SK-N-SH (cell line): ENCODE measurements around the gene PSENEN. TPM values are rescaled to one million over a fixed set of nuclear protein-coding genes. Genes with fewer than 3 reads are reported as not detected.

ENCODE experiments used
- CTCF ChIA-PET: fragments of 300-600, 350-600 bp; formaldehyde crosslinking; extraction: SDS; loops from one replicate; lab custom pipeline; 2021; lab: Yijun Ruan, JAX
- POLR2A ChIA-PET: fragments of 350-600 bp; sonication (Branson Sonifier 250); formaldehyde crosslinking; extraction: SDS; loops from one replicate; lab custom pipeline; 2020; ENCODE audit warnings: antibody characterized with exemption, inconsistent platforms; lab: Yijun Ruan, JAX
- DNase-seq: peaks from one replicate; pipeline ENCODE4 v3.0.0; 2012
- H2AFZ ChIP-seq: fragments of 200-600 bp; sonication (generic); 2 replicates; pipeline ENCODE4 v1.8.1; 2016; ENCODE audit warnings: antibody characterized with exemption, mild to moderate bottlenecking, low read depth
- H3F3A ChIP-seq: fragments of 200-600 bp; sonication (generic); replicated peaks from 2 replicates; pipeline ENCODE3; 2016; ENCODE audit warnings: antibody characterized with exemption, mild to moderate bottlenecking; ENCODE audit not compliant: insufficient read depth
- H3K27ac ChIP-seq, 2 experiments: fragments of 200-500 bp in 1 of 2; fragments of 200-600 bp in 1 of 2; sonication (Bioruptor generic) in 1 of 2; sonication (generic), shearing (Covaris generic) in 1 of 2; 2 replicates each; pipeline versions ENCODE4 v1.5.1 to v1.6.1; 2014 to 2016; ENCODE audit warnings: low read depth in 2 of 2, inconsistent platforms in 1 of 2, low read length in 1 of 2, mild to moderate bottlenecking in 1 of 2, mixed read lengths in 1 of 2
- H3K27me3 ChIP-seq: fragments of 200-600 bp; sonication (generic), shearing (Covaris generic); 2 replicates; pipeline ENCODE4 v1.6.1; 2016; ENCODE audit warnings: mixed run types; ENCODE audit not compliant: insufficient read depth
- H3K36me3 ChIP-seq, 2 experiments: fragments of 200-500 bp in 1 of 2; fragments of 200-600 bp in 1 of 2; sonication (Bioruptor generic) in 1 of 2; sonication (generic) in 1 of 2; replicated peaks in 1 of 2; 2 replicates each; pipeline versions ENCODE3 to v1.5.1; 2014 to 2016; ENCODE audit warnings: low read length in 1 of 2, mild to moderate bottlenecking in 1 of 2; ENCODE audit not compliant: insufficient read depth in 2 of 2, control insufficient read depth in 1 of 2
- H3K4me1 ChIP-seq, 2 experiments: fragments of 200-500 bp in 1 of 2; fragments of 200-600 bp in 1 of 2; sonication (Bioruptor generic) in 1 of 2; sonication (generic), shearing (Covaris generic) in 1 of 2; 2 replicates each; pipeline versions ENCODE4 v1.5.1 to v1.6.1; 2014 to 2016; ENCODE audit warnings: low read depth in 1 of 2, low read length in 1 of 2, mixed run types in 1 of 2; ENCODE audit not compliant: insufficient read depth in 2 of 2, control insufficient read depth in 1 of 2
- H3K4me2 ChIP-seq: fragments of 200-600 bp; sonication (generic), shearing (Covaris generic); 2 replicates; pipeline ENCODE4 v1.6.1; 2017; ENCODE audit warnings: mixed run types
- H3K4me3 ChIP-seq, 2 experiments: fragments of 200-500 bp in 1 of 2; fragments of 200-600 bp in 1 of 2; sonication (Bioruptor generic) in 1 of 2; sonication (generic), shearing (Covaris generic) in 1 of 2; 2 replicates each; pipeline versions ENCODE4 v1.5.1 to v1.8.1; 2014 to 2016; ENCODE audit warnings: low read depth in 2 of 2, inconsistent platforms in 1 of 2, low read length in 1 of 2, mild to moderate bottlenecking in 1 of 2, mixed read lengths in 1 of 2, moderate library complexity in 1 of 2
- H3K79me2 ChIP-seq: fragments of 200-600 bp; sonication (generic); 2 replicates; pipeline ENCODE4 v1.8.1; 2017; ENCODE audit warnings: mild to moderate bottlenecking; ENCODE audit not compliant: insufficient read depth
- H3K9ac ChIP-seq: fragments of 200-600 bp; sonication (generic); 2 replicates; pipeline ENCODE4 v1.6.1; 2017; ENCODE audit warnings: mixed run types
- H3K9me2 ChIP-seq: fragments of 200-600 bp; sonication (generic); 2 replicates; pipeline ENCODE4 v1.6.1; 2017; ENCODE audit warnings: mixed run types
- H3K9me3 ChIP-seq: fragments of 200-600 bp; sonication (generic); 2 replicates; pipeline ENCODE4 v1.6.1; 2017; ENCODE audit warnings: mixed run types, mild to moderate bottlenecking, moderate library complexity
- H4K20me1 ChIP-seq: fragments of 200-600 bp; sonication (generic); 2 replicates; pipeline ENCODE4 v1.6.1; 2017; ENCODE audit warnings: mild to moderate bottlenecking, mixed run types; ENCODE audit not compliant: insufficient read depth
- CHD2 ChIP-seq: fragments of 150-350 bp; IDR thresholded peaks from 2 replicates; pipeline ENCODE4 v1.6.1; 2018; ENCODE audit warnings: low read length; ENCODE audit not compliant: partially characterized antibody
- ELF1 ChIP-seq: IDR thresholded peaks from 2 replicates; pipeline ENCODE4 v1.4.0; 2012
- EP300 ChIP-seq, 2 experiments: IDR thresholded peaks; 2 replicates each; pipeline versions ENCODE4 v1.4.0 to v1.6.1; 2012; ENCODE audit warnings: borderline replicate concordance in 1 of 2, low read depth in 1 of 2, low read length in 1 of 2
- EZH2phosphoT487 ChIP-seq: fragments of 200-600 bp; sonication (generic); IDR thresholded peaks from 2 replicates; pipeline ENCODE4 v1.6.1; 2017; ENCODE audit warnings: low read depth, mixed run types, mild to moderate bottlenecking, antibody characterized with exemption, moderate library complexity, borderline replicate concordance
- FOXM1 ChIP-seq: IDR thresholded peaks from 2 replicates; pipeline ENCODE4 v1.4.0; 2012; ENCODE audit warnings: low read depth, mild to moderate bottlenecking
- GABPA ChIP-seq: IDR thresholded peaks from 2 replicates; pipeline ENCODE4 v1.4.0; 2012; ENCODE audit warnings: low read depth, mild to moderate bottlenecking
- GATA2 ChIP-seq: sonication (generic); formaldehyde crosslinking; IDR thresholded peaks from 2 replicates; pipeline ENCODE4 v1.5.0; 2020; ENCODE audit warnings: mild to moderate bottlenecking, missing genetic modification reagents
- MEF2A ChIP-seq: IDR thresholded peaks from 2 replicates; pipeline ENCODE4 v1.4.0; 2012; ENCODE audit warnings: low read depth, borderline replicate concordance
- MXI1 ChIP-seq: IDR thresholded peaks from 2 replicates; pipeline ENCODE4 v1.6.1; 2012; ENCODE audit warnings: mild to moderate bottlenecking, low read depth, low read length, improper control_type of control experiment
- RAD21 ChIP-seq: IDR thresholded peaks from 2 replicates; pipeline ENCODE4 v1.6.1; 2012; ENCODE audit warnings: mild to moderate bottlenecking, low read length
- RCOR1 ChIP-seq: fragments of 150-350 bp; IDR thresholded peaks from 2 replicates; pipeline ENCODE4 v1.6.1; 2017; ENCODE audit warnings: antibody characterized with exemption, low read length
- RFX5 ChIP-seq: IDR thresholded peaks from 2 replicates; pipeline ENCODE4 v1.6.1; 2012; ENCODE audit warnings: mild to moderate bottlenecking, improper control_type of control experiment, low read length
- TEAD4 ChIP-seq: IDR thresholded peaks from 2 replicates; pipeline ENCODE4 v1.4.0; 2012; ENCODE audit warnings: mild to moderate bottlenecking, borderline replicate concordance; ENCODE audit not compliant: insufficient read depth
- YY1 ChIP-seq: IDR thresholded peaks from 2 replicates; pipeline ENCODE4 v1.4.0; 2012; ENCODE audit warnings: low read depth, mild to moderate bottlenecking
- WGBS: methylation state at CpG from one replicate; pipeline ENCODE4 v1.1.6; 2017; ENCODE audit warnings: low lambda C conversion rate; 5-methylcytosine and 5-hydroxymethylcytosine counted together
- polyA plus RNA-seq, 3 experiments: library from polyadenylated mRNA; depleted of rRNA; stranded (reverse); fragments of >200 nt; gene quantifications; 2 replicates each; pipeline ENCODE4 v1.2.3, GENCODE V29; 2012
- TF ChIP-seq, protein P1 (sequence below): IDR thresholded peaks from 2 replicates; pipeline ENCODE4 v1.4.0; 2012; ENCODE audit warnings: low read depth
- TF ChIP-seq, protein P2 (sequence below): fragments of 150-350 bp; IDR thresholded peaks from 2 replicates; pipeline ENCODE4 v1.6.1; 2017; ENCODE audit warnings: antibody characterized with exemption, low read length, low read depth, borderline replicate concordance
- TF ChIP-seq, protein P3 (sequence below): fragments of 200-600 bp; sonication (generic); IDR thresholded peaks from 2 replicates; pipeline ENCODE4 v1.6.1; 2017; ENCODE audit warnings: antibody characterized with exemption, mild to moderate bottlenecking, moderate library complexity
- TF ChIP-seq, protein P4 (sequence below): IDR thresholded peaks from 2 replicates; pipeline ENCODE4; 2012

Gene PSENEN
- polyA plus RNA-seq, 1 of the 3 experiments (the other 2 are of a cell fraction): 99.2 TPM

DNA sequence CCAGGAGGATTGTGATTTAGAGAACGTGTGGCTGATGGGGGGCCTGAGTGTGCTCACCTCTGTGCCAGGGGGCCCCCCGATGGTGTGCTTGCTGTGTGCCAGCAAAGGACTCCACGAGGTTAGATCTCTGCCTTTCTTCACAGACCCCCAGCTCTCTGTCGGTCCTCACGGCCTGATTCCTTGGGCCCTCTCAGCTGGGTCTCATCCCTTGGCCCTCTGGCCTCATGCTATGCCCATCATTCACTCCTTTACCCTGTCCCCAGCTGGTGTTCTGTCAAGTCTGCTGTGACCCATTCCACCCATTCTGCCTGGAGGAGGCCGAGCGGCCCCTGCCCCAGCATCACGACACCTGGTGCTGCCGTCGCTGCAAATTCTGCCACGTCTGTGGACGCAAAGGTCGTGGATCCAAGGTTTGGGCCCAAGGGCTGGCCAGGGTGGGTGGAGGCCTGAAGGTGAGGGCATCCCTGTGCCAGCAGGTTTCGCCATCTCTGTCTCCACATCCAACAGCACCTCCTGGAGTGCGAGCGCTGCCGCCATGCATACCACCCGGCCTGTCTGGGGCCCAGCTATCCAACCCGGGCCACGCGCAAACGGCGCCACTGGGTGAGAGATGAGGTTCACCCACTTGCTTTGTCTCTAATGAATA, 20.1 kb upstream of the PSENEN start:
- H3K36me3 ChIP-seq: peaks cover 18 to 85% of the 10 kb centered on the region in 2 experiments
- no peak for TF ChIP-seq RAD21
- TF ChIP-seq, protein P1, sequence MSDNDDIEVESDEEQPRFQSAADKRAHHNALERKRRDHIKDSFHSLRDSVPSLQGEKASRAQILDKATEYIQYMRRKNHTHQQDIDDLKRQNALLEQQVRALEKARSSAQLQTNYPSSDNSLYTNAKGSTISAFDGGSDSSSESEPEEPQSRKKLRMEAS: no peak
- TF ChIP-seq RFX5: no peak
- TF ChIP-seq, all 33 proteins: peak for 0
- Histone ChIP-seq H3F3A (no peaks in the 10 kb centered on the region), H3K9me2 (no peaks in the 10 kb centered on the region), H3K27ac (no peak overlapping the region), H3K4me3 (no peak overlapping the region), H4K20me1 (peaks cover 10% of the 10 kb centered on the region), H3K4me1 (no peaks in the 10 kb centered on the region), H3K79me2 (peaks cover 5% of the 10 kb centered on the region), H3K4me2 (no peak overlapping the region), H3K9me3 (no peaks in the 10 kb centered on the region), H2AFZ (no peak overlapping the region), H3K9ac (no peak overlapping the region), H3K27me3 (no peaks in the 10 kb centered on the region)
- POLR2A ChIA-PET: no interaction called here
- WGBS: 96% methylated on average over 18 of the region's 23 CpGs
- no peak for DNase-seq
- CTCF ChIA-PET: no interaction called here

DNA sequence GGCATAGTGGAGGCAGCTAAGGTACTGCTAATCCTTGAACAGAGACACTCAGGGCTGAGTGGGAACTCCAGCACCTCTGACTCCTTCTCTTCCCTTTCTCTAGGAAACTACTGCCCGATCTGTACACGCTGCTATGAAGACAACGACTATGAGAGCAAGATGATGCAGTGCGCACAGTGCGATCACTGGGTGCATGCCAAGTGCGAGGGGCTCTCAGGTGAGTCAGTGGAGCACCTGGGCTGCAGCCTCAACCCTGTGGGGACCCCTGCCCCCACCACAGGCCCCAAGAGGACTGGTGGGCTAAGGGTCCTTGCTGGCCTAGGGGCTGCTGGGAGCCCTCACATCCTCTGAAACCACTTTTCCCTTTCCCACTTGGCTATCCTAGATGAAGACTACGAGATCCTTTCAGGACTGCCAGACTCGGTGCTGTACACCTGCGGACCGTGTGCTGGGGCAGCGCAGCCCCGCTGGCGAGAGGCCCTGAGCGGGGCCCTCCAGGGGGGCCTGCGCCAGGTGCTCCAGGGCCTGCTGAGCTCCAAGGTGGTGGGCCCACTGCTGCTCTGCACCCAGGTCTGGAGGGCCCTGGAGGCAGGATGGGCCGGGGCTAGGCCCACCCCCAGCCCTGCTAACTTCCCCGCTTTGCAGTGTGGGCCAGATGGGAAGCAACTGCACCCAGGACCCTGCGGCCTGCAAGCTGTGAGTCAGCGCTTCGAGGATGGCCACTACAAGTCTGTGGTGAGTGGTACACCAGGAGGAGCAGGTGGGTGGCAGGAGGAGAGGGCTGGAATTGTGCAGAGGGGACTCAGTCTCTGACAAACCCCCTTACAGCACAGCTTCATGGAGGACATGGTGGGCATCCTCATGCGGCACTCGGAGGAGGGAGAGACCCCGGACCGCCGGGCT, 18.1 kb upstream of the PSENEN start:
- no peak overlapping the region for H3K4me3 ChIP-seq
- H2AFZ ChIP-seq: no peak overlapping the region
- no peaks in the 10 kb centered on the region for H3K27me3 ChIP-seq
- no peak overlapping the region for H3K9ac ChIP-seq
- WGBS: 94% methylated on average over 13 of the region's 25 CpGs
- H4K20me1 ChIP-seq: peaks cover 3% of the 10 kb centered on the region; the same call in 1 of the 2 replicates
- H3K4me2 ChIP-seq: no peak overlapping the region
- peaks cover 18 to 93% of the 10 kb centered on the region in 2 experiments for H3K36me3 ChIP-seq
- ChIA-PET CTCF (interaction anchor here (1.0 kb wide), 2 partner anchors 13 to 17 kb away, joined by 3 read pairs; no protein-coding TSS in a partner anchor), POLR2A (interaction anchor here (1.3 to 3.5 kb wide), 2 partner anchors 9 to 13 kb away, joined by 4 to 10 read pairs; no protein-coding TSS in a partner anchor)
- H3K79me2 ChIP-seq: no peaks in the 10 kb centered on the region
- DNase-seq: no peak
- H3K9me3 ChIP-seq: no peaks in the 10 kb centered on the region
- H3F3A ChIP-seq: no peaks in the 10 kb centered on the region
- H3K4me1 ChIP-seq: no peaks in the 10 kb centered on the region
- no peaks in the 10 kb centered on the region for H3K9me2 ChIP-seq
- no peak overlapping the region for H3K27ac ChIP-seq
- TF ChIP-seq FOXM1: no peak
- TF ChIP-seq, protein P2, sequence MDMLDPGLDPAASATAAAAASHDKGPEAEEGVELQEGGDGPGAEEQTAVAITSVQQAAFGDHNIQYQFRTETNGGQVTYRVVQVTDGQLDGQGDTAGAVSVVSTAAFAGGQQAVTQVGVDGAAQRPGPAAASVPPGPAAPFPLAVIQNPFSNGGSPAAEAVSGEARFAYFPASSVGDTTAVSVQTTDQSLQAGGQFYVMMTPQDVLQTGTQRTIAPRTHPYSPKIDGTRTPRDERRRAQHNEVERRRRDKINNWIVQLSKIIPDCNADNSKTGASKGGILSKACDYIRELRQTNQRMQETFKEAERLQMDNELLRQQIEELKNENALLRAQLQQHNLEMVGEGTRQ: no peak
- TF ChIP-seq, protein P3, sequence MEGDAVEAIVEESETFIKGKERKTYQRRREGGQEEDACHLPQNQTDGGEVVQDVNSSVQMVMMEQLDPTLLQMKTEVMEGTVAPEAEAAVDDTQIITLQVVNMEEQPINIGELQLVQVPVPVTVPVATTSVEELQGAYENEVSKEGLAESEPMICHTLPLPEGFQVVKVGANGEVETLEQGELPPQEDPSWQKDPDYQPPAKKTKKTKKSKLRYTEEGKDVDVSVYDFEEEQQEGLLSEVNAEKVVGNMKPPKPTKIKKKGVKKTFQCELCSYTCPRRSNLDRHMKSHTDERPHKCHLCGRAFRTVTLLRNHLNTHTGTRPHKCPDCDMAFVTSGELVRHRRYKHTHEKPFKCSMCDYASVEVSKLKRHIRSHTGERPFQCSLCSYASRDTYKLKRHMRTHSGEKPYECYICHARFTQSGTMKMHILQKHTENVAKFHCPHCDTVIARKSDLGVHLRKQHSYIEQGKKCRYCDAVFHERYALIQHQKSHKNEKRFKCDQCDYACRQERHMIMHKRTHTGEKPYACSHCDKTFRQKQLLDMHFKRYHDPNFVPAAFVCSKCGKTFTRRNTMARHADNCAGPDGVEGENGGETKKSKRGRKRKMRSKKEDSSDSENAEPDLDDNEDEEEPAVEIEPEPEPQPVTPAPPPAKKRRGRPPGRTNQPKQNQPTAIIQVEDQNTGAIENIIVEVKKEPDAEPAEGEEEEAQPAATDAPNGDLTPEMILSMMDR: no peak
- TF ChIP-seq MEF2A: no peak
- TF ChIP-seq ELF1: no peak
- no peak for TF ChIP-seq EP300 (IDR thresholded peaks at IDR 0.05; ENCODE audit: borderline replicate concordance in 1 of 2, low read depth in 1 of 2, low read length in 1 of 2)
- no peak for TF ChIP-seq RCOR1
- TF ChIP-seq YY1: no peak
- TF ChIP-seq EZH2phosphoT487: no peak
- TF ChIP-seq CHD2: no peak
- TF ChIP-seq TEAD4: no peak
- no peak for TF ChIP-seq MXI1
- no peak for TF ChIP-seq GABPA
- TF ChIP-seq GATA2 (CRISPR knock-in tag): no peak
- TF ChIP-seq, protein P4, sequence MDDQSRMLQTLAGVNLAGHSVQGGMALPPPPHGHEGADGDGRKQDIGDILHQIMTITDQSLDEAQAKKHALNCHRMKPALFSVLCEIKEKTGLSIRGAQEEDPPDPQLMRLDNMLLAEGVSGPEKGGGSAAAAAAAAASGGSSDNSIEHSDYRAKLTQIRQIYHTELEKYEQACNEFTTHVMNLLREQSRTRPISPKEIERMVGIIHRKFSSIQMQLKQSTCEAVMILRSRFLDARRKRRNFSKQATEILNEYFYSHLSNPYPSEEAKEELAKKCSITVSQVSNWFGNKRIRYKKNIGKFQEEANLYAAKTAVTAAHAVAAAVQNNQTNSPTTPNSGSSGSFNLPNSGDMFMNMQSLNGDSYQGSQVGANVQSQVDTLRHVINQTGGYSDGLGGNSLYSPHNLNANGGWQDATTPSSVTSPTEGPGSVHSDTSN: no peak
